A673 (cell line): ENCODE data around the gene SCGB1A1. TPM values are rescaled to one million over a fixed set of nuclear protein-coding genes. Genes with fewer than 3 reads are reported as not detected.

ENCODE experiments used
- BruUV-seq: library from RNA; stranded (reverse); fragments of 400-500 nt; replicated peaks from 2 replicates; lab custom pipeline; 2021; lab: Mats Ljungman, UMichigan
- CTCF ChIA-PET: fragments of 300-600 bp; sonication (Branson Sonifier 250); formaldehyde crosslinking; loops from one replicate; lab custom pipeline; 2022; ENCODE audit warnings: antibody characterized with exemption; lab: Charles Lee
- POLR2A ChIA-PET: fragments of 300-600 bp; sonication (Branson Sonifier 250); formaldehyde crosslinking; loops from one replicate; lab custom pipeline; 2022; ENCODE audit warnings: antibody characterized with exemption; ENCODE audit not compliant: low non-redundant PET; lab: Charles Lee
- DNase-seq: peaks from one replicate; pipeline ENCODE4 v3.0.0-alpha.2; 2015; ENCODE audit warnings: low spot score
- H3K27ac ChIP-seq: fragments of 200-600 bp; sonication (generic); 2 replicates; pipeline ENCODE4 v1.5.1; 2016; ENCODE audit warnings: mixed run types, low read depth, mild to moderate bottlenecking, mixed read lengths, antibody characterized with exemption, low read length; ENCODE audit not compliant: poor library complexity, severe bottlenecking
- H3K27me3 ChIP-seq: fragments of 200-600 bp; sonication (generic); replicated peaks from 2 replicates; pipeline ENCODE4 v1.6.1; 2017; ENCODE audit warnings: mixed run types, low read depth, mild to moderate bottlenecking, mixed read lengths, antibody characterized with exemption, low read length; ENCODE audit not compliant: insufficient read depth, poor library complexity
- H3K36me3 ChIP-seq: fragments of 200-600 bp; sonication (generic); 2 replicates; pipeline ENCODE4 v1.6.1; 2016; ENCODE audit warnings: mixed run types, mild to moderate bottlenecking, mixed read lengths, antibody characterized with exemption, low read length; ENCODE audit not compliant: insufficient read depth, poor library complexity, severe bottlenecking
- H3K4me1 ChIP-seq: fragments of 200-600 bp; sonication (generic); 2 replicates; pipeline ENCODE4 v1.6.1; 2017; ENCODE audit warnings: mixed run types, mild to moderate bottlenecking, mixed read lengths, antibody characterized with exemption, low read length; ENCODE audit not compliant: insufficient read depth, poor library complexity, severe bottlenecking
- H3K4me3 ChIP-seq: fragments of 200-600 bp; sonication (generic); 2 replicates; pipeline ENCODE4 v1.5.1; 2016; ENCODE audit warnings: low read depth, mixed run types, mild to moderate bottlenecking, mixed read lengths, low read length; ENCODE audit not compliant: poor library complexity, severe bottlenecking
- H3K9me3 ChIP-seq: fragments of 200-600 bp; sonication (generic); 2 replicates; pipeline ENCODE4 v1.6.1; 2016; ENCODE audit warnings: mixed run types, low read depth, mild to moderate bottlenecking, mixed read lengths, antibody characterized with exemption, low read length; ENCODE audit not compliant: poor library complexity, severe bottlenecking
- CTCF ChIP-seq: fragments of 300-800, 200-600 bp; sonication (generic); conservative IDR thresholded peaks from 2 replicates; pipeline ENCODE4 v1.5.1; 2017; ENCODE audit warnings: low read depth, mild to moderate bottlenecking, antibody characterized with exemption, low read length, moderate library complexity, mixed read lengths
- EZH2 ChIP-seq: fragments of 200-600 bp; sonication (generic); IDR thresholded peaks from 2 replicates; pipeline ENCODE4 v1.6.1; 2017; ENCODE audit warnings: borderline replicate concordance, low read depth, mild to moderate bottlenecking, mixed read lengths, antibody characterized with exemption, low read length; ENCODE audit not compliant: poor library complexity, severe bottlenecking
- intact Hi-C: fragments of 100-400 bp; cut with micrococcal nuclease; formaldehyde crosslinking; loops from one replicate; pipeline ENCODE4 v1.10.0; 2022; ENCODE audit not compliant: unreplicated experiment
- total RNA-seq: library from RNA; stranded (reverse); gene quantifications from 2 replicates; pipeline ENCODE4 v1.2.3, GENCODE V29; 2021

Gene SCGB1A1
- total RNA-seq, 1 experiment from 2014 or later: not detected

DNA sequence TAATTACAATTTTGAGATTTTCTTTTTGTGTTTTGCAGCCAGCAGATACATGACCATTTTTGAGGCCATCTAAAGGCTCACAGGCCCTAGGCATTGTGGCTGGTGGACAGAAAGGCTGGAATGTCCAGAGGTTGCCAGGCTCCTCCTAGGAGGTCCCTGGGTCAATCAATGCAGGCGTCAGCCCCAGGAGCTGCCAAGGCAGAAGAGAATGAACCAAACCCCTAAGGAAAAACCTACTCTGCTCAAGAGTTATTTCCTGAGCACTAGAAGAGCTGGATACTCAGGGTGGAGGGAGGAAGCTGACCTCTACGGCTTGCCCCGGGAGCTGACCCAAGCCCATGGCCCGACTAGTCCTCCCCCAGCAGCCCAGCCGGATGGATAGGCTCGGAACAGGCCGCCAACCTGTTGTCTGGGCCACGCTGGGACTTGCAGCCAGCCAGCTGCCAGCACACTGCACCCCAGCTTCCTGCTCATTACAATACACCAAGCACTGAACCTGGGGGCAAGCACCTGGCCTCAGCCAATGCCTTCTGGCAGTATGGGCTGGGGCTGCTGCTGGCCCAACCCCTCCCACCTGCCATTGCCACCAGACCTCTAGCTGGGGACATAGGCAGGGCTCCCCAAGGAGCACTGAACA is 5.7 kb upstream of the SCGB1A1 start:
- no peak for DNase-seq
- ChIA-PET CTCF (no interaction called here), POLR2A (no interaction called here)
- Histone ChIP-seq H3K4me1 (no peaks in the 10 kb centered on the region), H3K9me3 (no peaks in the 10 kb centered on the region), H3K27ac (no peak overlapping the region), H3K4me3 (no peak overlapping the region), H3K27me3 (no peaks in the 10 kb centered on the region), H3K36me3 (no peaks in the 10 kb centered on the region)
- no peak for TF ChIP-seq CTCF
- TF ChIP-seq EZH2: no peak
- BruUV-seq: no TSS peak
- intact Hi-C loops: no loop called here

GRCh38 chr11:62416596-62416995 is 2.2 kb upstream of the SCGB1A1 start:
- TF ChIP-seq CTCF (no peak), EZH2 (no peak)
- Histone ChIP-seq H3K9me3 (no peaks in the 10 kb centered on the region), H3K27me3 (no peaks in the 10 kb centered on the region), H3K4me3 (no peak overlapping the region), H3K4me1 (peaks cover 19% of the 10 kb centered on the region), H3K36me3 (no peaks in the 10 kb centered on the region), H3K27ac (no peak overlapping the region)
- BruUV-seq: no TSS peak
- POLR2A ChIA-PET: no interaction called here
- CTCF ChIA-PET: no interaction called here
- DNase-seq: no peak
- intact Hi-C loops: no loop called here

DNA sequence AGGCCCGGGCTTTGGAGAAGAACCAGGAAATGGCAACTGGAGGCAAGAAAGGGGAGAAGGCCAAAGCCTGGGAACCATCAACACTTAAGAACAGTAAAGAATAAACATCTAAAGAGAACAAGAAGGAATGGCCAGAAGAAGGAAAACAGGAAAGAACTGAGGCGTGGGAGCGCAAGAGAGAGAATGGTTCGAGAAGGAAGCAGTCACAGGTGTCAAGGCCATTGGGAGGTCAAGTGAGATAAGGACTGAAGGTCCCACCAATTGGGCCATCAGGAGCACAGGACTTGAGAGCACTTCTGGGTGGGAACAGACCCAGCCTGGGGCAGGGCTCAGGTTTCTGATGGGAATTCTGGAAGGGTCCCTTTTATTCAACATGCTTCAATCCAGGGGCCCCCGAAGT is 697 bp upstream of the SCGB1A1 start:
- CTCF ChIA-PET: interaction anchor here (0.6 to 1.4 kb wide), 2 partner anchors 125 to 558 kb away, joined by 3 read pairs; no protein-coding TSS in a partner anchor
- H3K9me3 ChIP-seq: no peaks in the 10 kb centered on the region
- no TSS peak for BruUV-seq
- no peaks in the 10 kb centered on the region for H3K27me3 ChIP-seq
- TF ChIP-seq EZH2 (no peak), CTCF (no peak)
- peak overlapping the region; percentile 67 for H3K27ac ChIP-seq
- peaks cover 19% of the 10 kb centered on the region for H3K4me1 ChIP-seq
- H3K4me3 ChIP-seq: no peak overlapping the region
- H3K36me3 ChIP-seq: no peaks in the 10 kb centered on the region
- intact Hi-C loops: no loop called here
- DNase-seq: no peak
- POLR2A ChIA-PET: no interaction called here
